NCI-H1436 treated with DMSO at 0.1 percent for 48 hours (cell line): ENCODE results near the gene POLR2F.

Experiments
- DNase-seq: peaks from one replicate; lab custom pipeline; 2025; lab: John Stamatoyannopoulos, UW

Gene POLR2F

GRCh38 chr22:38006906-38007305 is 53.4 kb downstream of the POLR2F start:
- no peak for DNase-seq

GRCh38 chr22:38007330-38007902 is 53.9 kb downstream of the POLR2F start:
- DNase-seq: no peak

GRCh38 chr22:38009000-38009806 is 55.7 kb downstream of the POLR2F start:
- DNase-seq: no peak

GRCh38 chr22:38012604-38013072 is 59.1 kb downstream of the POLR2F start:
- no peak for DNase-seq

- DNase-seq: no peak
Measured at GRCh38 chr22:38014083-38014482, 60.6 kb downstream of the POLR2F start.

GRCh38 chr22:38016182-38017151 is 63.0 kb downstream of the POLR2F start:
- DNase-seq: no peak

GRCh38 chr22:38017272-38017920 is 63.9 kb downstream of the POLR2F start:
- DNase-seq: no peak

- no peak for DNase-seq
Measured at GRCh38 chr22:38017939-38018885, 64.7 kb downstream of the POLR2F start.
